Vagina (tissue), 2 donors: Measurements from ENCODE around the gene WDR7. TPM values are rescaled to one million over a fixed set of nuclear protein-coding genes. Genes with fewer than 3 reads are reported as not detected.

Experiments used
- DNase-seq, 2 donors: peaks; one replicate each; pipeline ENCODE4 v3.0.0-alpha.2; 2017; ENCODE audit errors: extremely low spot score in 2 of 2
- H3K27ac ChIP-seq: fragments of 200-600 bp; sonication (generic); one replicate; pipeline ENCODE4 v1.5.1; 2019
- H3K27me3 ChIP-seq: fragments of 200-600 bp; sonication (generic); one replicate; pipeline ENCODE4 v1.5.1; 2019
- H3K36me3 ChIP-seq, 2 donors: fragments of 200-600 bp; sonication (generic); one replicate each; pipeline ENCODE4 v1.5.1; 2017 to 2019
- H3K4me1 ChIP-seq: fragments of 200-600 bp; sonication (generic); one replicate; pipeline ENCODE4 v1.5.1; 2019
- H3K4me3 ChIP-seq, 2 donors: fragments of 200-600 bp; sonication (generic); 1 replicate in 1 of 2; 2 replicates in 1 of 2; pipeline ENCODE4 v1.5.1; 2016 to 2019
- H3K9me3 ChIP-seq: fragments of 200-600 bp; sonication (generic); one replicate; pipeline ENCODE4 v1.5.1; 2019
- CTCF ChIP-seq, 3 experiments: fragments of 450-650 bp in 2 of 3; fragments of 200-600 bp in 1 of 3; sonication (generic) in 1 of 3; IDR thresholded peaks; one replicate each; pipeline ENCODE4 v1.5.1; 2017 to 2019; ENCODE audit warnings: antibody characterized with exemption in 3 of 3, mild to moderate bottlenecking in 2 of 3, moderate library complexity in 2 of 3
- POLR2A ChIP-seq, 2 donors: fragments of 450-650 bp; IDR thresholded peaks; one replicate each; pipeline ENCODE4 v1.6.1; 2017; ENCODE audit warnings: antibody characterized with exemption in 2 of 2, mild to moderate bottlenecking in 2 of 2, moderate library complexity in 2 of 2
- POLR2AphosphoS5 ChIP-seq, 2 donors: sonication (generic); formaldehyde crosslinking; IDR thresholded peaks; one replicate each; pipeline ENCODE4 v1.9.0; 2017; ENCODE audit warnings: antibody characterized with exemption in 2 of 2, mild to moderate bottlenecking in 2 of 2, low read depth in 1 of 2; ENCODE audit not compliant: insufficient read depth in 1 of 2
- intact Hi-C: fragments of 100-400 bp; cut with DNase I; formaldehyde crosslinking; loops from one replicate; pipeline ENCODE4 v1.15.1; 2023
- total RNA-seq: library from RNA; depleted of rRNA; stranded (reverse); fragments of >200 nt; gene quantifications from one replicate; pipeline ENCODE4 v1.2.3, GENCODE V29; 2016

The WDR7 gene
- total RNA-seq, 1 donor from 2014 or later = 26.3 TPM

DNA sequence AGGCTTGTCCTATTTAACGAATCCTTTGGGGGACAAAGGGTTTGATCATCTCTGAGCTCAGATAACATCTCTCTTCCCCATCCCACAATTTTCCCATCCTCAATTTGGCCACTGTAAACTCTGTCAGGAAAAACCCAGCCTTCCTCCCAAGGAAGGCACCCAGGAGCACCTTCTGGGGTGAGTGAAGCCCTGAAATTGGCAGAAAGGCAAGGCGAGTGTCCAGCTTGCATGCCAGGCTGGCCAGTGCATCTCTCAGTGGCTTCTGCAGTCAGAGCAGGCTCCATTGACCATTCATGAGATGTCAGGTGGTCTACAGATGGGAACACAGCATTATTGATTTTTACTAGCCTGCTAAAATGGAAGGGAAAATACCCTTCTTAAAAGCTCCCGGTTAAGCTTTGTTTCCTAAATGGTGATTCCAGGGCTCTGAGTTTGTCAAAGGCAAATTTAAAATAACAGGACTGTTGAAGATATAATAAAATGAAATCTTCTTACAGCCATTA lies 412.5 kb downstream of the WDR7 start:
- intact Hi-C loops = no loop called here
- Histone ChIP-seq H3K27ac (no peak overlapping the region), H3K9me3 (no peaks in the 10 kb centered on the region), H3K4me1 (no peaks in the 10 kb centered on the region), H3K36me3 (no peaks in the 10 kb centered on the region), H3K27me3 (no peaks in the 10 kb centered on the region), H3K4me3 (no peak overlapping the region)
- no peak for TF ChIP-seq POLR2AphosphoS5 (IDR thresholded peaks at IDR 0.05; ENCODE audit: insufficient read depth in 1 of 2, low read depth in 1 of 2)
- TF ChIP-seq CTCF (IDR thresholded peaks at IDR 0.05) = no peak
- TF ChIP-seq POLR2A (IDR thresholded peaks at IDR 0.05) = no peak
- DNase-seq = no peak

DNA sequence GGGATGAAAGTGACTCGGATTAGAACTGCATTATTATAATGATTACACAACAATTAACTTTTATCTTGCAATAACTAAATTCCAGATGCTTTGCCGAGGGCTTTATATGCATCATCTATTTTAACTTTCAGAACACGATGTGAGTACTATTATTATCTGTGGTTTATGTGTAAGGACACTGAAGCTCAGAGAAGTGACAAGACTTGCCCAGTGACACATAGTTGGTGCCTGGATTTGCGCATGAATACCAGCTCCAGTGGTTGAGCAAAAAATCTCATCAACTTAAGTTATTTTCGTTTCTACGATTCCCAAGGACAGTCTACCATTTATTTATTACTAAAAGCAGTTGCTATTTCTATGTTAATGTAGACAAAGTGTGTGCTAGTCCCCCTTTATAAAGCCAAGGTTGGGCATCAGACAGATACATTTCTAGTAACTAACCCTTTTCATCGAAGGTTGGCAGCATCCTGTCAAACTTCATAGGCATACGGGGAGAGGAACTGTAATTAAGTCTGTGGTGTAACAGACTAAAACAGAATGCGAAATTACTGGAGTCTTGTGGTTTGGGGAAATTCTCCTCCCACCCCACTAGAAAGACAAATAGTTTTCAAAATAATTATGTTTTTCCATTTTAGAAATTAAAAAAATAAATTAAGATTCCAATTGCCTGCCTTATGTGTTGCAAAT lies 422.5 kb downstream of the WDR7 start:
- TF ChIP-seq POLR2AphosphoS5 (IDR thresholded peaks at IDR 0.05; ENCODE audit: insufficient read depth in 1 of 2, low read depth in 1 of 2) (no peak), CTCF (IDR thresholded peaks at IDR 0.05) (no peak), POLR2A (IDR thresholded peaks at IDR 0.05) (no peak)
- H3K27me3 ChIP-seq = no peaks in the 10 kb centered on the region
- no peaks in the 10 kb centered on the region for H3K4me1 ChIP-seq
- H3K9me3 ChIP-seq = no peaks in the 10 kb centered on the region
- DNase-seq = no peak
- intact Hi-C loops = no loop called here
- no peak overlapping the region for H3K27ac ChIP-seq
- no peaks in the 10 kb centered on the region for H3K36me3 ChIP-seq
- no peak overlapping the region for H3K4me3 ChIP-seq

GRCh38 chr18:57075716-57076400 lies 424.7 kb downstream of the WDR7 start:
- Histone ChIP-seq H3K27me3 (no peaks in the 10 kb centered on the region), H3K4me1 (no peaks in the 10 kb centered on the region), H3K36me3 (no peaks in the 10 kb centered on the region), H3K4me3 (no peak overlapping the region), H3K9me3 (no peaks in the 10 kb centered on the region), H3K27ac (no peak overlapping the region)
- no peak for DNase-seq
- intact Hi-C loops = no loop called here
- no peak for TF ChIP-seq POLR2AphosphoS5 (IDR thresholded peaks at IDR 0.05; ENCODE audit: insufficient read depth in 1 of 2, low read depth in 1 of 2)
- TF ChIP-seq POLR2A (IDR thresholded peaks at IDR 0.05) = no peak

DNA sequence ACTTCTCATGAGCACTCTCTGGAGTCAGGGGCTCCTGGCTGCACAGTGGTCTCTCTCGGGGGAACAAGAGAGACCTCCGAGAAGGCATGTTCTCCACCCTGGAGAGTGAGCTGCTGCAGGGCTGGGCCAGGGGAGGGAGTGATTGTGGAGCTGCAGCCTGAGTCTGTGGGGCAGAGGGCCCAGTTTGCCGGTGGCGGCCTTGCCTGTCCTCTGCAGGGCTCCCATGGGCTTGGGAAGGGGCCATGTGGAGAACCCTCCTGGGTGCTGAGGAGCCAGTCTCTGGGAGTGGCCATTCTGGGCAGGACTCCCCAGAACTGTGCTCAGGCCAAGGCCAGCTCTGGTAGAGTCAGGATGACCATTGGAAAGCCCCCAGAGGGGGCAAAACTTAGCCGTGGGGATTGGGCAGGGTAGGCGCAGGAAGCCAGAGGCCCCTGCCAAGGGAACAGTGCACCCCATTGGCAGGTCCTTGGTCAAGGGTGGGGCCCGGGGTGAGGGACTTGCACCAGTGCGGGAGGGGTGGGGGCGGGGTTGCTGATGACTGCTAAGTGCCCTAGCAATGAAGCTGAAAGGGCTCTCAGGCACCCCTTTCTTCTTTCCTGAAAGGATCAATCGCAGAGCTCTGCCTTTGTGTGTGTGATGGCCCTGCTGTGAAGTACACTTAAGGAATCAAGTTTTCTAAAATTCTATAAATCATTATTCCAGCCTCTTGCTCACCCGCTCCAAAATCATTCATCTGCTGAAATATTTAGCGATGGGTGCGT lies 426.0 kb downstream of the WDR7 start:
- TF ChIP-seq POLR2AphosphoS5 (IDR thresholded peaks at IDR 0.05; ENCODE audit: insufficient read depth in 1 of 2, low read depth in 1 of 2) (no peak), CTCF (IDR thresholded peaks at IDR 0.05) (no peak), POLR2A (IDR thresholded peaks at IDR 0.05) (no peak)
- no peak overlapping the region for H3K27ac ChIP-seq
- intact Hi-C loops = no loop called here
- no peaks in the 10 kb centered on the region for H3K27me3 ChIP-seq
- no peak overlapping the region for H3K4me3 ChIP-seq
- H3K9me3 ChIP-seq = no peaks in the 10 kb centered on the region
- no peak for DNase-seq
- no peaks in the 10 kb centered on the region for H3K4me1 ChIP-seq
- no peaks in the 10 kb centered on the region for H3K36me3 ChIP-seq

GRCh38 chr18:57077786-57078552 lies 426.8 kb downstream of the WDR7 start:
- H3K27me3 ChIP-seq = no peaks in the 10 kb centered on the region
- H3K4me3 ChIP-seq = no peak overlapping the region
- H3K36me3 ChIP-seq = no peaks in the 10 kb centered on the region
- no peak overlapping the region for H3K27ac ChIP-seq
- intact Hi-C loops = no loop called here
- no peak for DNase-seq
- no peaks in the 10 kb centered on the region for H3K9me3 ChIP-seq
- no peaks in the 10 kb centered on the region for H3K4me1 ChIP-seq
- TF ChIP-seq CTCF (IDR thresholded peaks at IDR 0.05) (no peak), POLR2AphosphoS5 (IDR thresholded peaks at IDR 0.05; ENCODE audit: insufficient read depth in 1 of 2, low read depth in 1 of 2) (no peak), POLR2A (IDR thresholded peaks at IDR 0.05) (no peak)
